T-helper 17 cell (primary cell): ENCODE data around the gene TFG. TPM values are rescaled to one million over a fixed set of nuclear protein-coding genes. Genes with fewer than 3 reads are reported as not detected.
"Not testable (repeated sequence)": the region's sequence is repeated elsewhere in the genome, so short reads cannot be mapped to it uniquely, and the experiment has no call there.

ENCODE experiments used
- ATAC-seq: fragments of 150-1000 bp; cut with Tn5 transposase; 2 replicates; pipeline ENCODE4 v1.10.0; 2021; ENCODE audit warnings: mild to moderate bottlenecking, moderate library complexity
- DNase-seq, 3 donors: peaks; one replicate each; pipeline versions ENCODE4 v3.0.0 to v3.0.0-alpha.2; 2020 to 2021
- H3K9me3 ChIP-seq: one replicate; pipeline ENCODE4 v1.7.0; 2013; ENCODE audit warnings: low read length, mild to moderate bottlenecking; ENCODE audit not compliant: control insufficient read depth, poor library complexity, severe bottlenecking
- H3K27ac Mint-ChIP-seq: one replicate; pipeline ENCODE4 v1.8.0; 2022; ENCODE audit warnings: mild to moderate bottlenecking, moderate library complexity, mixed read lengths
- H3K27me3 Mint-ChIP-seq: one replicate; pipeline ENCODE4 v1.8.0; 2022; ENCODE audit warnings: mixed read lengths
- H3K36me3 Mint-ChIP-seq: one replicate; pipeline ENCODE4 v1.8.0; 2022; ENCODE audit warnings: low read depth, mixed read lengths
- H3K4me1 Mint-ChIP-seq: one replicate; pipeline ENCODE4 v1.8.0; 2022; ENCODE audit warnings: mild to moderate bottlenecking, mixed read lengths
- H3K4me3 Mint-ChIP-seq: one replicate; pipeline ENCODE4 v1.8.0; 2022; ENCODE audit warnings: mild to moderate bottlenecking, moderate library complexity, mixed read lengths
- total RNA-seq, 4 donors: library from RNA in 2 of 4; stranded (reverse) in 2 of 4; gene quantifications; one replicate each; pipeline ENCODE4 v1.2.3 and lab custom pipeline; 2022 to 2026

TFG gene
- 10 to 100 TPM; 59.2 to 60.4 TPM for total RNA-seq
- total RNA-seq (lab: John Stamatoyannopoulos, UW), result 56.2 to 74.9 reads per million in 2 donors

DNA sequence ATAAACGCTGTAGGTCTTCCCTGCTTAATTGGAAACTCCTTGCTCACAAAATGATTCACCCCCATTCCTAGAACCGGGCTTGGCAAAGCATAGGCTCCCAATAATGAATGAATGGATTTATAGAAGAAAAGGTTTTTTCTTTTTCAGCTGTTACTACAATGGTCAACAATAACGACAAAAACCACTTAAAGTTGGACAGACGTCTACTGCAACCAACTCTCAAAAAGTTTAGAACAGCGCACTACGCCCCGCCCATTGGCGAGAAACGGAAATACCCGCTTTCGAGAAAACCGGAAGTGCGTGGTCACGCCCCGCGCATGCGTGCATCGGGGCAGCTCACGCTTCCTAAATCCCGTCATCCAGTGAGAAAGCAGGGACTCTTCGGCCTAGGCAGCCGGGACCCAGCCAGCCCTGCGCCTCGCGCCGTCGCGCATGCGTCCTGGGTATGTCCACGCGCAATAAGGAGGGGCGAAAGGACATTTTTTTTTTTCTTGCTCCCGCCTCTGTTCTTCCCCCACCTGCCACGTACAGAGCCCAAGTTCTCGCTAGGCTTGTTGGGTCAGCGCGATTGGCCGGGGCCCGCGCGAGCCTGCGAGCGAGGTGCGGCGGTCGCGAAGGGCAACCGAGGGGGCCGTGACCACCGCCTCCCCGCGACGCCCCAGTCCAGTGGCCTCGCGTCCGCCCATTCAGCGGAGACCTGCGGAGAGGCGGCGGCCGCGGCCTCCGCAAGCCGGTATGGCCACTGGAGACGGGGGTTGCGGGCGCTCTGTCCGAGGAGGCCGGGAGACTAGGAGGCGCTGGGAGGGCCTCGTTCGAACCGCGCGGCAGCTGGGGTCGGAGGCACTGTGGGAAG, at the start of gene TFG:
Gene TFG, plus strand, starts transcription at position 506 of the 853 bp plus-strand sequence. CDS start 4,192 bp downstream, outside the sequence.
- peaks cover 28% of the 10 kb centered on the region for H3K4me1 Mint-ChIP-seq
- H3K27ac Mint-ChIP-seq, result peak within 1 kb of the TSS; percentile 94
- H3K27me3 Mint-ChIP-seq, result peaks cover 10% of the 10 kb centered on the region
- no peaks in the 10 kb centered on the region for H3K36me3 Mint-ChIP-seq
- no peaks in the 10 kb centered on the region for H3K9me3 ChIP-seq
- ATAC-seq (peak; percentile 92), DNase-seq (peak; percentile 95 to 97 (median 97))
- H3K4me3 Mint-ChIP-seq, result peak within 1 kb of the TSS; percentile 92

DNA sequence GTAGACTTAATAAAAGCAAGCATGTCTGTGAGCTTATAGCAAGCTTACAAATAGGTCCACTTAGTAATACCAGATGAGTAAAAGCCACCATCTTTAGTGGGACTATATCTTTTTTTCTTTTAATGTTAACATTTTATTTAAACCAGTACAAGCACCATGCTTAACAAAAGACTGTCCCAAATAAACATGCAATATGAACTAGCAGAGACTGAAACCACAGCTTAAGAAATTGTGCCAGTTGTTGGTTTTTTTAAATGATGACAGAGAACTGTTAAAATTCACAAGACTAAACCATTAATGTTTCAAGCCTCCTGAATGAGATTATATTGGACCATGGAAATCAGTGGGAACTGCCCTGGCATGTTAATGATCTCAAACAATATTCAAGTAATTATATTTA, 48.0 kb upstream of the TFG start:
- Mint-ChIP-seq H3K27ac (peak overlapping the region; percentile 65), H3K4me1 (peaks cover 22% of the 10 kb centered on the region)
- not testable (repeated sequence) for H3K27me3 Mint-ChIP-seq, DNase-seq, H3K36me3 Mint-ChIP-seq, H3K9me3 ChIP-seq, ATAC-seq, H3K4me3 Mint-ChIP-seq

DNA sequence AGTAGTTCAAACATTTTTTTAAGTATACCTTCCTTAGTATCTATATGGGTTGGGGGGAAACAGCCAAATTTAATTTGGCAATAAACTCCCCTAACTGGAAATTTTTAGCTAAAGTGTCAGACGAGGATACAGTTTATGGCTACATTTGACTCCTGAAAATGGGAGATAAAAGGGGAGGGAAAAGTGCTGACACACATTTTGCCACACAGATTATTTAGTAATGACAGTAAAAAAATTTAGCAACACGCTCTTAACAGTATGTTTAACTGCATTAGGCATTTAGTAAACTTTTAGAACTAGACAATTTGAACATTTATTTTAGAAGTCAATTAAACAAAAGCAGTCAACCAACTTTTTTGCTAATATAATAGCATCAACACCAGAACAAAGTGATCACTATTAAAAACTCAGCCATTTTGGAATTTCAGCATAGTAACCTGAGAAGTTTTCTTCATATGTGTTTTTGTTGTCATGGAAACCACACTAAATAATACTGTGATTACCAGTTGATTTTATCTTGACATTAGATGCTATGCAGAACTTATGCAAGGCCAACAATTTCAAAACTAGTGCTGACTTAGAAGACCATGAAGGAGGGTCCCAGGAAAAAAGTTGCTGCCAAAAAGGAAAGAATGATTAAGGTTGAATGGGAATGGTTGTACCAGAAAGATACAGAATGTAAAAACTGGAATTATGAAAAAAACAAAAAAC, 47.0 kb upstream of the TFG start:
- Mint-ChIP-seq H3K4me1 (peaks cover 23% of the 10 kb centered on the region), H3K27me3 (no peaks in the 10 kb centered on the region), H3K36me3 (no peaks in the 10 kb centered on the region), H3K27ac (peak overlapping the region; percentile 65), H3K4me3 (no peak overlapping the region)
- H3K9me3 ChIP-seq, result no peaks in the 10 kb centered on the region
- ATAC-seq (peak; percentile 61), DNase-seq (no peak)

DNA sequence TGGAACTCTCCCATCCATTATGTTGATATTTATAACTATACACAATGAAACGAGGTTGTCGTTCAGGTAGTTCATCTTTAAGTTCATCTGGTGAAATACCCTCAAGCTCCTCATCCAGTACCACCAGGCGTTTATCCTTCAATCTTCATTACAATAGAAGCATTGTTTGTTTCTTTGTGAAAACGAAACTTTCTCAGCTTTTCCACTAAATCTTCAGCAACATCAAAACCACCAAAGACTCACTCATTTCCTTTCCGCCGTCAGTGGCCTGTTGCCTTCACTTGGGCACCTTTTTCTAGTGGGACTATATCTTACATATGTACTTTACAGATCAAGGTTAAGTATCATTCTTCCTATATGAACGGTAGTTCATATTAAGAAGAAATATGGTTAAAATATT, 44.1 kb upstream of the TFG start:
- DNase-seq, result no peak
- H3K9me3 ChIP-seq, result no peaks in the 10 kb centered on the region
- Mint-ChIP-seq H3K27ac (peak overlapping the region; percentile 92), H3K36me3 (no peaks in the 10 kb centered on the region), H3K27me3 (no peaks in the 10 kb centered on the region), H3K4me1 (peaks cover 23% of the 10 kb centered on the region), H3K4me3 (peak overlapping the region; percentile 84)
- ATAC-seq, result peak; percentile 81

DNA sequence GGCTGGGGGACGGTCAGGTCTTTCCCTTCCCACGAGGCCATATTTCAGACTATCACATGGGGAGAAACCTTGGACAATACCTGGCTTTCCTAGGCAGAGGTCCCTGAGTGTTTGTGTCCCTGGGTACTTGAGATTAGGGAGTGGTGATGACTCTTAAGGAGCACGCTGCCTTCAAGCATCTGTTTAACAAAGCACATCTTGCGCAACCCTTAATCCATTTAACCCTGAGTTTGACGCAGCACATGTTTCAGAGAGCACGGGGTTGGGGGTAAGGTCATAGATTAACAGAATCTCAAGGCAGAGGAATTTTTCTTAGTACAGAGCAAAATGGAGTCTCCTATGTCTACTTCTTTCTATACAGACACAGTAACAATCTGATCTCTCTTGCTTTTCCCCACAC, 42.6 kb upstream of the TFG start:
- not testable (repeated sequence) for H3K27me3 Mint-ChIP-seq, ATAC-seq, H3K4me3 Mint-ChIP-seq, H3K9me3 ChIP-seq, H3K36me3 Mint-ChIP-seq, DNase-seq, H3K27ac Mint-ChIP-seq
- H3K4me1 Mint-ChIP-seq, result peaks cover 23% of the 10 kb centered on the region

DNA sequence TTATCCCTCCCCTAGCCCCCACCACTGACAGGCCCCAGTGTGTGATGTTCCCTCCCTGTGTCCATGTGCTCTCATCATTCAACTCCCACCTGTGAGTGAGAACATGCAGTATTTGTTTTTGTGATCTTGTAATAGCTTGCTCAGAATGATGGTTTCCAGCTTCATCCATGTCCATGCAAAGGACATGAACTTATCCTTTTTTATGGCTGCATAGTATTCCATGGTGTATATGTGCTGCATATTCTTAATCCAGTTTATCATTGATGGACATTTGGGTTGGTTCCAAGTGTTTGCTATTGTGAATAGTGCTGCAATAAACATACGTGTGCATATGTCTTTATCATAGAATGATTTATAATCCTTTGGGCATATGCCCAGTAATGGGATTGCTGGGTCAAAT, 42.0 kb upstream of the TFG start:
- not testable (repeated sequence) for H3K4me3 Mint-ChIP-seq, DNase-seq, H3K9me3 ChIP-seq, H3K36me3 Mint-ChIP-seq, ATAC-seq, H3K27ac Mint-ChIP-seq, H3K27me3 Mint-ChIP-seq
- peaks cover 22% of the 10 kb centered on the region for H3K4me1 Mint-ChIP-seq

DNA sequence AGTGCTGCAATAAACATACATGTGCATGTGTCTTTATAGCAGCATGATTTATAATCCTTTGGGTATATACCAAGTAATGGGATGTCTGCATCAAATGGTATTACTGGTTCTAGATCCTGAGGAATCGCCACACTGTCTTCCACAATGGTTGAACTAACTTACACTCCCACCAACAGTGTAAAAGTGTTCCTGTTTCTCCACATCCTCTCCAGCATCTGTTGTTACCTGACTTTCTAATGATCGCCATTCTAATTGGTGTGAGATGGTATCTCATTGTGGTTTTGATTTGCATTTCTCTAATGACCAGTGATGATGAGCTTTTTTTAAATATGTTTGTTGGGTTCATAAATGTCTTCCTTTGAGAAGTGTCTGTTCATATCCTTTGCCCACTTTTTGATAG, 38.3 kb upstream of the TFG start:
- H3K9me3 ChIP-seq, H3K36me3 Mint-ChIP-seq, DNase-seq, H3K4me1 Mint-ChIP-seq, H3K27ac Mint-ChIP-seq, H3K4me3 Mint-ChIP-seq, H3K27me3 Mint-ChIP-seq, ATAC-seq: not testable (repeated sequence)

DNA sequence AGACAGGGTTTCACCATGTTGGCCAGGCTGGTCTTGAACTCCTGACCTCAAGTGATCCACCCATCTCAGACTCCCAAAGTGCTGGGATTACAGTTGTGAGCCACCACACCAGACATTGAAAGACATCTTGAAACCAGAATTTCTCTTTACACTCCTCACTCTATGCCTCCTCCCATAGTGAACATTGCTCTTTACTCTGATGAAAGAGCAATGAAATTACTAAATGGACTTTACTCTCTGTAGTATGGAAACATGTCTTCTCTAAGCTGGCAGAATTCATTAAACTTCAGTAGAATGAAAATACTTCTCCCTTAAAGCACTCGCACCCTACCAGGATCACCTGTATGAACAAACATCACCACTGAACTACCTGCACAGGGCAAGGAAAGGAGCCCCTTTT, 27.8 kb upstream of the TFG start:
- no peaks in the 10 kb centered on the region for H3K4me1 Mint-ChIP-seq
- H3K4me3 Mint-ChIP-seq, result no peak overlapping the region
- no peaks in the 10 kb centered on the region for H3K36me3 Mint-ChIP-seq
- no peaks in the 10 kb centered on the region for H3K9me3 ChIP-seq
- no peaks in the 10 kb centered on the region for H3K27me3 Mint-ChIP-seq
- ATAC-seq (no peak), DNase-seq (no peak)
- H3K27ac Mint-ChIP-seq, result no peak overlapping the region

DNA sequence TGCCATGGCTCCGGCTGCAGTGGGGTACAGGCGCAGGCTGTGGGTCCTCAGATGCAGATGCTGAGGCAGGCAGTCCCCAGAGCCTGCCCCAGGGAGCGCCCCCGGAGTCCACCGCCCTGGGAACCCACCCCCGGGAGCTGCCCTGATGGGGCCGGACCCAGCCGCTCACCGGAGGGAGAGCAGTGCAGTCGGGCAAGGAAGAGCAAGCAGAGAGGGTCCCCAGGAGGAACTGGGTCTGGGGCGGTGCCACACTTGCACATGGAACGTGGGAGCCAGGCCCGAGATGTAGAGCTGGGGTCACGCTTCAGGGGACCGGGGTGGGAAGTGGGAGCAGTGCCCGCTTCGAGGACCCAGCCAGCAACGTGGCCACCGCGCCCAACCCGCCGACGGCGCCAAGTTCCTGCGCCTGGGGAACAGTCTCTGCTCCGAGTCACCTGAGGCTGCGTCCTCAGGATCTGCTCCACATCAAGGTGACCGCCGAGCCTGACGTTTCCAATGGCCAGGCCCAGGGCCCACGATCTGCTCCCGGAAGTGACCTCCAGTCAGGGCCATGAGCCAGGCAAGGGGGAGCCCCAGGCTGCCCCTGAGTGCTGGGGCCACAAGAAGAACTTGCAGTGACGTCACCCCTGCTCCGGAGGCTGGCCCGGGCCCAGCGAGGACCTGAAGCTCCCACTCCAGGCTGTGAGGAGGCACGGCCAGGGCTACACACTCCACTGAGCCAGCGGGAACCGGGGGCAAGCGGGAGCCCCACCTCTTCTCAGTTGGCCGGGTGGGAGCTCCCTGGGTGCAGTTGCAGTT, 27.0 kb upstream of the TFG start:
- Mint-ChIP-seq H3K27me3 (no peaks in the 10 kb centered on the region), H3K27ac (no peak overlapping the region), H3K4me3 (peak overlapping the region; percentile 28), H3K4me1 (no peaks in the 10 kb centered on the region), H3K36me3 (no peaks in the 10 kb centered on the region)
- no peaks in the 10 kb centered on the region for H3K9me3 ChIP-seq
- DNase-seq, result no peak
- no peak for ATAC-seq

DNA sequence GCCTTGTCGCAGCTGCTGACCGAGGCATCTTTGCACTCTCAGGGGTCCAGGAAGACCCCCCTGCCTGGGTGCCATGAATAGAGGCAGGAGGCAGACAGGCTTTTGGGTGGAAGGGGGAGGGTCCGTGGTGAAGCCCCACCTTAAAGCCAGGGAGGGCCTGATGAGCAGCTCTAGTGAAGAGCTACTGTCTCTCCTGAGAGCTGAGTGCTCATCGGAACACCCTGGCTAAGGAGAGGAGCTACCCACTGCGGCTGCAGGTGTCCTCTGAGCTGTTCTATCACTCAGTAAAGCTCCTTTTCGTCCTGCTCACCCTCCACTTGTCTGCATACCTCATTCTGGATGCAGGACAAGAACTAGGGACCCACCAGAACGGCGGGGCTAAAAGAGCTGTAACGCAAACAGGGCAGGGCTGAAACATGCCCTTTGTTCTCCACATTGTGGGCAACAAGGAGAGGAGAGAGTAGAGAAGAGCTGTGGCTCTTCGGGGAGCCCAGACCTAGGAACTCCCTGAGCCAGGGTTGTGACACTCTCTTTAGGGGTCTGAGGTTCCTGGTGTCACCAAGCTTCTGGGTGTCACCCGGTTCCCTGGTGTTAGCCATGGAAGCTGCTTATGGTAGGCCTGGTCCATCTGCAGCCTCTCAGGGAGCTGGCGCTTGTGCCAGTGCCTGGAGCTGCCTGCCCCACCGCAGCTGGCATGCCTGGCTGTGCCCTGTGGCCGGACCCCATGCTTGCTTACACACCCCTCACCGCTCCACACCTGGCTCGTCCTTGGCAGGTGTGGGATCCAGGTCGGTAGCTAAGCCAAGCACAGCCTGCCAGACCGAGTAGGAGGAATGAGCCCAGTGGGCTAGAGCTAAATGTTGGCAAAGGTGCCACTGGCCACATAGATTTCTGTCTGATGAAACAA, 26.2 kb upstream of the TFG start:
- Mint-ChIP-seq H3K27me3 (no peaks in the 10 kb centered on the region), H3K36me3 (no peaks in the 10 kb centered on the region), H3K4me3 (no peak overlapping the region), H3K27ac (no peak overlapping the region), H3K4me1 (no peaks in the 10 kb centered on the region)
- ATAC-seq (no peak), DNase-seq (no peak)
- H3K9me3 ChIP-seq, result no peaks in the 10 kb centered on the region

DNA sequence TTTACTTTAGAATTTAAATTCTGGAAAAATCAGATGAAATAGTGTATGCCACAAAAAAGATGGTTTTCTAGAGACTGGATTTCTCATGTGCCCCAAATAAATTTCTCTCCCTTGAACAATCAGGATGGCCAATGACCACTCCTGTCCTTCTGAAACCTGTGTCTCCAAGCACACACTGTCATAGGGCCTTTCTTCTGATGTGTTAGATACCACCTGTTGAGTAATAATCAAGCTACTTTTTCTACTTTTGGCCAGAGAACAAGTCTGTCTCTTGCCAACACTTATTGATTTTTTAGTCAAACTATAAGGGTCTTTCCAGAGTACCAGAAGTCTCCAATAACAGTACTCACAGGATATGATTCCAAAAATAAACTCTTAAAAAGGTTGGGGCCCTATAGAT, 16.1 kb upstream of the TFG start:
- Mint-ChIP-seq H3K4me1 (no peaks in the 10 kb centered on the region), H3K27ac (no peak overlapping the region), H3K4me3 (no peak overlapping the region), H3K27me3 (peaks cover 59% of the 10 kb centered on the region), H3K36me3 (peaks cover 2% of the 10 kb centered on the region)
- no peaks in the 10 kb centered on the region for H3K9me3 ChIP-seq
- DNase-seq, result no peak
- no peak for ATAC-seq

DNA sequence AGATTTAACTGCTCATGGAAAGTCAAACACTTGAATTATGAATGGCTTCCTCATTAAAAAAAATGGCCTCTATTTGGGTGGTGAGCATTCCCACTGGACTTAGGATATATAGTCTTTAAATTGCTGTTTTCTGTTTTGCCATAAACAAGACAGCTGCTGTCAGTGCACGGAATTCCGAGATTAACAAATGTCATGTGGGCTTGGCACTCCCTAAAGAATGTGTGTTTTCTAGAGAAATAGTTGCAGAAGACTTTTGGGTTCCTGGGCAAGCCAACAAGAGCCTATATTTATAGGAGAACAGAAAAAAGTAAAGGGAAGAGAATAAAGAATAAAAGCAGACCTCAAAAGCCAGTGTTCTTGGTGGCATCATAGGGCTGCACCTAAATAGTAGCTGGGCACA, 13.6 kb upstream of the TFG start:
- ATAC-seq (no peak), DNase-seq (no peak)
- Mint-ChIP-seq H3K27ac (no peak overlapping the region), H3K36me3 (peaks cover 2% of the 10 kb centered on the region), H3K27me3 (peaks cover 71% of the 10 kb centered on the region), H3K4me1 (no peaks in the 10 kb centered on the region), H3K4me3 (no peak overlapping the region)
- no peaks in the 10 kb centered on the region for H3K9me3 ChIP-seq
